Endothelial cell of umbilical vein (primary cell): ENCODE results near the gene KRTAP5-2. TPM values are rescaled to one million over a fixed set of nuclear protein-coding genes. Genes with fewer than 3 reads are reported as not detected.

Source experiments
- BruUV-seq: library from RNA; stranded (reverse); fragments of 400-500 nt; replicated peaks from 2 replicates; lab custom pipeline; 2021; lab: Mats Ljungman, UMichigan
- CTCF ChIA-PET: fragments of 300-600, 350-600 bp; sonication (Branson Sonifier 250); formaldehyde crosslinking; loops from one replicate; lab custom pipeline; 2021; ENCODE audit warnings: antibody characterized with exemption, inconsistent platforms; lab: Charles Lee
- POLR2A ChIA-PET: fragments of 300-600, 350-600 bp; sonication (Branson Sonifier 250); formaldehyde crosslinking; loops from one replicate; lab custom pipeline; 2021; ENCODE audit warnings: antibody characterized with exemption, inconsistent platforms; lab: Charles Lee
- DNase-seq: peaks from one replicate; pipeline ENCODE4 v3.0.0-alpha.2; 2011; ENCODE audit warnings: low read depth, low spot score
- FAIRE-seq: peaks from 2 replicates; lab custom pipeline; 2011; peaks lifted over from hg19 to GRCh38; lab: Jason Lieb, UNC
- H2AFZ ChIP-seq: 2 replicates; pipeline ENCODE4 v1.6.0; 2012; ENCODE audit warnings: low read depth, low read length, control low read depth, inconsistent platforms
- H3K27ac ChIP-seq: 2 replicates; pipeline ENCODE4 v1.5.1; 2011; ENCODE audit warnings: low read depth, mild to moderate bottlenecking, control low read depth, low read length, moderate library complexity; ENCODE audit not compliant: insufficient read depth
- H3K27me3 ChIP-seq, 2 experiments: 2 replicates each; pipeline versions ENCODE4 v1.6.0 to v1.6.1; 2011; ENCODE audit warnings: low read length in 2 of 2, mixed read lengths in 1 of 2; ENCODE audit not compliant: control insufficient read depth in 2 of 2, insufficient read depth in 2 of 2
- H3K36me3 ChIP-seq, 2 experiments: 2 replicates in 1 of 2; 3 replicates in 1 of 2; pipeline ENCODE4 v1.5.1; 2011; ENCODE audit warnings: low read length in 2 of 2, mild to moderate bottlenecking in 1 of 2, moderate library complexity in 1 of 2; ENCODE audit not compliant: control insufficient read depth in 2 of 2, insufficient read depth in 2 of 2; ENCODE audit errors: extremely low read depth in 1 of 2
- H3K4me1 ChIP-seq: 3 replicates; pipeline ENCODE4 v1.5.1; 2011; ENCODE audit warnings: mild to moderate bottlenecking, low read length; ENCODE audit not compliant: control insufficient read depth, insufficient read depth; ENCODE audit errors: extremely low read depth
- H3K4me2 ChIP-seq: 2 replicates; pipeline ENCODE4 v1.6.1; 2011; ENCODE audit warnings: low read length, control low read depth, mixed read lengths; ENCODE audit not compliant: insufficient read depth
- H3K4me3 ChIP-seq, 3 experiments: fragments of 200-600 bp in 1 of 3; sonication (generic), shearing (Covaris generic) in 1 of 3; replicated peaks in 1 of 3; 2 replicates each; pipeline ENCODE4 v1.5.1; 2011 to 2016; ENCODE audit warnings: control low read depth in 3 of 3, low read length in 3 of 3, mild to moderate bottlenecking in 2 of 3, inconsistent platforms in 1 of 3, low read depth in 1 of 3, moderate library complexity in 1 of 3; ENCODE audit not compliant: insufficient read depth in 1 of 3
- H3K79me2 ChIP-seq: 2 replicates; pipeline ENCODE4 v1.6.0; 2012; ENCODE audit warnings: low read length, inconsistent platforms; ENCODE audit not compliant: control insufficient read depth, insufficient read depth
- H3K9ac ChIP-seq: replicated peaks from 2 replicates; pipeline ENCODE3; 2011; ENCODE audit warnings: low read length, control low read depth; ENCODE audit not compliant: insufficient read depth; ENCODE audit errors: extremely low read depth
- H3K9me1 ChIP-seq: replicated peaks from 3 replicates; pipeline ENCODE4 v1.6.0; 2011; ENCODE audit warnings: mild to moderate bottlenecking, low read length; ENCODE audit not compliant: control insufficient read depth, insufficient read depth; ENCODE audit errors: extremely low read depth
- H3K9me3 ChIP-seq: replicated peaks from 2 replicates; pipeline ENCODE4 v1.5.1; 2012; ENCODE audit warnings: low read length, inconsistent platforms; ENCODE audit not compliant: control insufficient read depth, insufficient read depth
- H4K20me1 ChIP-seq: replicated peaks from 2 replicates; pipeline ENCODE3; 2011; ENCODE audit warnings: mild to moderate bottlenecking, low read length; ENCODE audit not compliant: control insufficient read depth, insufficient read depth; ENCODE audit errors: extremely low read depth
- EZH2 ChIP-seq: IDR thresholded peaks from 2 replicates; pipeline ENCODE4 v1.6.1; 2012; ENCODE audit warnings: borderline replicate concordance, low read depth, mild to moderate bottlenecking, moderate library complexity, low read length, inconsistent platforms; ENCODE audit not compliant: severe bottlenecking
- FOS ChIP-seq: IDR thresholded peaks from 2 replicates; pipeline ENCODE4 v1.6.1; 2011; ENCODE audit warnings: mild to moderate bottlenecking, low read length, moderate library complexity, borderline replicate concordance; ENCODE audit not compliant: insufficient read depth
- GATA2 ChIP-seq: IDR thresholded peaks from 2 replicates; pipeline ENCODE4 v1.7.0; 2011; ENCODE audit warnings: low read depth, mild to moderate bottlenecking, moderate library complexity, mixed read lengths, low read length; ENCODE audit not compliant: insufficient read length, insufficient read depth
- JUN ChIP-seq: IDR thresholded peaks from 2 replicates; pipeline ENCODE4 v1.6.1; 2011; ENCODE audit warnings: borderline replicate concordance, low read depth; ENCODE audit not compliant: insufficient read length, insufficient read depth
- MYC ChIP-seq: IDR thresholded peaks from one replicate; pipeline ENCODE4 v1.6.1; 2011; ENCODE audit warnings: mild to moderate bottlenecking, low read depth, low read length
- POLR2A ChIP-seq: IDR thresholded peaks from 2 replicates; pipeline ENCODE4 v1.6.1; 2012; ENCODE audit warnings: low read depth, mild to moderate bottlenecking, control low read depth, low read length
- POLR2AphosphoS5 ChIP-seq: IDR thresholded peaks from 2 replicates; pipeline ENCODE4 v1.6.1; 2012; ENCODE audit warnings: low read depth, mild to moderate bottlenecking, control low read depth, low read length, moderate library complexity; ENCODE audit not compliant: insufficient read depth
- dilution Hi-C: fragments of 300-500 bp; cut with MboI; formaldehyde crosslinking; loops from one replicate; pipeline ENCODE4 v1.15.0; 2019; ENCODE audit warnings: low sequenced_read_pairs; ENCODE audit not compliant: extremely low pct_ligation_motif_present
- intact Hi-C: fragments of 100-400 bp; cut with micrococcal nuclease; formaldehyde crosslinking; loops from one replicate; pipeline ENCODE4 v1.10.0; 2022
- polyA plus RNA-seq, 4 experiments: library from polyadenylated mRNA; depleted of rRNA in 3 of 4; stranded (reverse) in 3 of 4; unstranded in 1 of 4; fragments of >200 nt; gene quantifications; 2 replicates each; pipeline versions ENCODE4 v1.2.1 to v1.2.3, GENCODE V29; 2011 to 2012; ENCODE audit warnings: missing spikeins in 1 of 4
- total RNA-seq: library from RNA; stranded (reverse); gene quantifications from 2 replicates; pipeline ENCODE4 v1.2.3, GENCODE V29; 2021
- TF ChIP-seq, protein P1 (sequence below): IDR thresholded peaks from 2 replicates; pipeline ENCODE4 v1.6.1; 2011; ENCODE audit not compliant: insufficient read depth, insufficient read length
- TF ChIP-seq, protein P2 (sequence below), 2 donors: IDR thresholded peaks; 1 replicate in 1 of 2; 2 replicates in 1 of 2; pipeline ENCODE4 v1.5.1; 2011; ENCODE audit warnings: low read length in 2 of 2, mild to moderate bottlenecking in 2 of 2, moderate library complexity in 2 of 2, control low read depth in 1 of 2, inconsistent platforms in 1 of 2, low read depth in 1 of 2; ENCODE audit not compliant: insufficient read depth in 1 of 2; ENCODE audit errors: extremely low read depth in 1 of 2

KRTAP5-2 gene
- total and polyA plus RNA-seq, 2 donors (not counting 3 experiments of a cell fraction or from before 2014, with no cell fraction given), result not detected

DNA sequence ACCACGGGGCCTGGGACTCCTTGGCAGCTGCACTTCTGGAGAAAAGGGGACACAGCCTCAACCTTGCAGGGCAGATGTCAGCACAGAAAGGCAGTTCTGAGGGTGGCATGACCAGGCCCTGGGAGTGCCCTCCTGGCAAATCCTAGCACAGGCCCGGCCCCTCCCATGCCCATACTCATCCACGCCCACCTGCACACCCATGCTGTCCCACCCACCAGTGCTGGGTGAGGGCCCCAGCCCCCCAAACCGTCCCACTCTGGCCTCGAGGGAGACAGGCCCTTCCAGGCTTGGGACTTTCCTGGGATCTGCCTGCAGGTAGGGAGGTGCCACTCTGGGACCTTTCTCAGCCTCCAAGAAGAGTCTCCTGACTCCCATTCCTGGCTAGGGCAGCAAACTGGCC is 36.1 kb downstream of the KRTAP5-2 start:
- ChIA-PET CTCF (interaction anchor here (5.5 kb wide), 1 partner anchor 13 kb away, joined by 36 read pairs; no protein-coding TSS in a partner anchor), POLR2A (no interaction called here)
- no peaks in the 10 kb centered on the region for H3K9me3 ChIP-seq
- no peaks in the 10 kb centered on the region for H3K27me3 ChIP-seq
- no TSS peak for BruUV-seq
- dilution Hi-C loops (no loop called here), intact Hi-C loops (no loop called here)
- FAIRE-seq (no peak), DNase-seq (no peak)
- H3K4me2 ChIP-seq, result no peak overlapping the region
- H2AFZ ChIP-seq, result no peak overlapping the region
- no peaks in the 10 kb centered on the region for H3K79me2 ChIP-seq
- no peaks in the 10 kb centered on the region for H3K9me1 ChIP-seq
- H3K4me1 ChIP-seq, result no peaks in the 10 kb centered on the region
- peaks cover 0 to 3% of the 10 kb centered on the region in 2 experiments for H3K36me3 ChIP-seq
- no peak overlapping the region for H3K4me3 ChIP-seq
- no peaks in the 10 kb centered on the region for H4K20me1 ChIP-seq
- TF ChIP-seq POLR2AphosphoS5 (no peak), GATA2 (no peak), POLR2A (no peak), FOS (no peak), EZH2 (no peak), JUN (no peak), MYC (no peak)
- TF ChIP-seq, protein P1, sequence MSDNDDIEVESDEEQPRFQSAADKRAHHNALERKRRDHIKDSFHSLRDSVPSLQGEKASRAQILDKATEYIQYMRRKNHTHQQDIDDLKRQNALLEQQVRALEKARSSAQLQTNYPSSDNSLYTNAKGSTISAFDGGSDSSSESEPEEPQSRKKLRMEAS, result no peak
- TF ChIP-seq, protein P2, sequence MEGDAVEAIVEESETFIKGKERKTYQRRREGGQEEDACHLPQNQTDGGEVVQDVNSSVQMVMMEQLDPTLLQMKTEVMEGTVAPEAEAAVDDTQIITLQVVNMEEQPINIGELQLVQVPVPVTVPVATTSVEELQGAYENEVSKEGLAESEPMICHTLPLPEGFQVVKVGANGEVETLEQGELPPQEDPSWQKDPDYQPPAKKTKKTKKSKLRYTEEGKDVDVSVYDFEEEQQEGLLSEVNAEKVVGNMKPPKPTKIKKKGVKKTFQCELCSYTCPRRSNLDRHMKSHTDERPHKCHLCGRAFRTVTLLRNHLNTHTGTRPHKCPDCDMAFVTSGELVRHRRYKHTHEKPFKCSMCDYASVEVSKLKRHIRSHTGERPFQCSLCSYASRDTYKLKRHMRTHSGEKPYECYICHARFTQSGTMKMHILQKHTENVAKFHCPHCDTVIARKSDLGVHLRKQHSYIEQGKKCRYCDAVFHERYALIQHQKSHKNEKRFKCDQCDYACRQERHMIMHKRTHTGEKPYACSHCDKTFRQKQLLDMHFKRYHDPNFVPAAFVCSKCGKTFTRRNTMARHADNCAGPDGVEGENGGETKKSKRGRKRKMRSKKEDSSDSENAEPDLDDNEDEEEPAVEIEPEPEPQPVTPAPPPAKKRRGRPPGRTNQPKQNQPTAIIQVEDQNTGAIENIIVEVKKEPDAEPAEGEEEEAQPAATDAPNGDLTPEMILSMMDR (IDR thresholded peaks at IDR 0.05; ENCODE audit: extremely low read depth in 1 of 2, insufficient read depth in 1 of 2, low read depth in 1 of 2, low read length in 2 of 2), result no peak
- no peak overlapping the region for H3K9ac ChIP-seq
- no peak overlapping the region for H3K27ac ChIP-seq
